ENCODE results near the gene DERA. TPM values are rescaled to one million over a fixed set of nuclear protein-coding genes. Genes with fewer than 3 reads are reported as not detected.
A peak's percentile ranks its signal among the peaks of the same experiment; 100 is the strongest.

The DERA gene
- total RNA-seq, 1 donor = 47.4 TPM

DNA sequence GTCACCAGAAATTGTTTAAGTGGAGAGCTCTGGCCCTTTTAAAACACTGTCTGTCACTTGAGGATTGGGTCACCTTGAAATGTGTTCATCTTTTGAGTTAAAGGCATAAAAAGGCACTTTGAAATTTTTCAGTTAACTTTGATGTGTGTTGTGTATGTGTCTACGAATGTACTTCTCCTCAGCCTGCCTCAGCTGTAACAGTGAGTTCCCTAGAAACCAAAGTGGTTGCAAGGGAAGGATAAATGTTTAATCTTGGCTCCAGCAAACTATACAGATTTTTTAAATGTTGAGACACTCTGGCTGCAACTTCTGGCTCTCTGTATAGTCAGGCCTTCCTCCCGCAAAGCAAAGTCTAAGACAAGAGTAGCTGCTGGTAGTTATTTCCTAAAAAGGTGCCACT is 8.3 kb downstream of the DERA start:
- peaks cover 51% of the 10 kb centered on the region for H3K79me2 ChIP-seq (ENCODE audit: insufficient read depth, low read length)
- no peaks in the 10 kb centered on the region for H4K20me1 ChIP-seq (ENCODE audit: insufficient read depth, low read length)
- no peak overlapping the region for H3K4me2 ChIP-seq (ENCODE audit: insufficient read depth, low read length)

DNA sequence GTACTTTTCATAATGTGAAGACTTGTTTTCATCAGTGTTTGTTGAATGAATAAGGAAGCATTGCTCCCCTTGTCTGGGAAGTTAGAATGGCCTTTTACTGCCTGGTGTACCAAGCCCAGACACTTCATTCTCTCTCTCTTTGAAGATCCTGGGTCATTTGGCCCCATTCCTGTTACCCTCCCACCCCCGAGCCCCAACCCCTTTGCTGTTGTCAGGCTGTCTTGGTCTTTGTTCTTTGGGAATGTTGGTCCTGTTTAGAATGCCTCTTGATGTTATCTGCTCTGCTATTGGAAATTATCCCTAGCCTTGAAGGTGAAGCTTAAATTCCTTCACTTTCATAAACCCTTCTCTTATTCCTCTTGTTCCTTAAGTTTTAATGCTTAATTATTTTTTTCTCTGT is 13.8 kb downstream of the DERA start:
- TF ChIP-seq, protein P1, sequence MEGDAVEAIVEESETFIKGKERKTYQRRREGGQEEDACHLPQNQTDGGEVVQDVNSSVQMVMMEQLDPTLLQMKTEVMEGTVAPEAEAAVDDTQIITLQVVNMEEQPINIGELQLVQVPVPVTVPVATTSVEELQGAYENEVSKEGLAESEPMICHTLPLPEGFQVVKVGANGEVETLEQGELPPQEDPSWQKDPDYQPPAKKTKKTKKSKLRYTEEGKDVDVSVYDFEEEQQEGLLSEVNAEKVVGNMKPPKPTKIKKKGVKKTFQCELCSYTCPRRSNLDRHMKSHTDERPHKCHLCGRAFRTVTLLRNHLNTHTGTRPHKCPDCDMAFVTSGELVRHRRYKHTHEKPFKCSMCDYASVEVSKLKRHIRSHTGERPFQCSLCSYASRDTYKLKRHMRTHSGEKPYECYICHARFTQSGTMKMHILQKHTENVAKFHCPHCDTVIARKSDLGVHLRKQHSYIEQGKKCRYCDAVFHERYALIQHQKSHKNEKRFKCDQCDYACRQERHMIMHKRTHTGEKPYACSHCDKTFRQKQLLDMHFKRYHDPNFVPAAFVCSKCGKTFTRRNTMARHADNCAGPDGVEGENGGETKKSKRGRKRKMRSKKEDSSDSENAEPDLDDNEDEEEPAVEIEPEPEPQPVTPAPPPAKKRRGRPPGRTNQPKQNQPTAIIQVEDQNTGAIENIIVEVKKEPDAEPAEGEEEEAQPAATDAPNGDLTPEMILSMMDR (IDR thresholded peaks at IDR 0.05; ENCODE audit: extremely low read depth, low read depth, low read length) = no peak

More for the DNA sequence above, 8.3 kb downstream of the DERA start:
- no peaks in the 10 kb centered on the region for H3K27me3 ChIP-seq (ENCODE audit: insufficient read depth, low read length)
- no peaks in the 10 kb centered on the region for H3K9me3 ChIP-seq (ENCODE audit: low read depth, low read length)
- no peaks in the 10 kb centered on the region for H3K4me1 ChIP-seq (ENCODE audit: insufficient read depth, low read length)
- H3K36me3 ChIP-seq (ENCODE audit: insufficient read depth, low read length) = peaks cover 5% of the 10 kb centered on the region
- H3K27ac ChIP-seq (ENCODE audit: low read depth, low read length) = no peak overlapping the region
- TF ChIP-seq, protein P1 (IDR thresholded peaks at IDR 0.05; ENCODE audit: extremely low read depth, low read depth, low read length) = no peak
- no peak overlapping the region for H3K4me3 ChIP-seq (ENCODE audit: insufficient read depth, low read length)
- DNase-seq (ENCODE audit: insufficient read length, low spot score, missing footprints) = no peak
- no peak overlapping the region for H2AFZ ChIP-seq (ENCODE audit: low read length)

DNA sequence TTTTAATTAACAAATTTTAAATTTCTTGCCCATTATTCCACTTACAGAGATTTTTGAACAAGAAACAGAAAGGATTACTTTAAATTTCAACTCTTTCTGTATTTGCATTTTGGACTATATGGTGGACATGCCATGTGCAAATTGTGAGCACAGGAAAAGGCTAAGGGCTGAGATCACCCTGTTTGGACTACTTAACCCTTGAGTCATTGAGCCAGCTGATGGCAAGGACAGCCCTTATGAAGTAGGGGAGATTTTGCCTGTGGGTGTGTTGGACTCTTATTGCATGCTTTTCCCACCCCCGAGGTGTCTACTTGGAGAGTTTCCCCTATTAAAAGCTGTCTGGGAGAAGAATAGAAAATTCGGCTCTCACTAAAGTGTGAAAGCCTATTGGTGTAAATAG is 17.2 kb downstream of the DERA start:
- Histone ChIP-seq H2AFZ (ENCODE audit: low read length) (peak overlapping the region; percentile 8), H3K4me1 (ENCODE audit: insufficient read depth, low read length) (peaks cover 34% of the 10 kb centered on the region), H4K20me1 (ENCODE audit: insufficient read depth, low read length) (no peaks in the 10 kb centered on the region), H3K27ac (ENCODE audit: low read depth, low read length) (peak overlapping the region; percentile 79), H3K27me3 (ENCODE audit: insufficient read depth, low read length) (no peaks in the 10 kb centered on the region), H3K9me3 (ENCODE audit: low read depth, low read length) (no peaks in the 10 kb centered on the region), H3K4me2 (ENCODE audit: insufficient read depth, low read length) (peak overlapping the region; percentile 66), H3K36me3 (ENCODE audit: insufficient read depth, low read length) (no peaks in the 10 kb centered on the region), H3K4me3 (ENCODE audit: insufficient read depth, low read length) (peak overlapping the region; percentile 31), H3K79me2 (ENCODE audit: insufficient read depth, low read length) (peaks cover 40% of the 10 kb centered on the region)
- DNase-seq (ENCODE audit: insufficient read length, low spot score, missing footprints) = peak; percentile 82
- TF ChIP-seq, protein P1 (IDR thresholded peaks at IDR 0.05; ENCODE audit: extremely low read depth, low read depth, low read length) = no peak

More for the DNA sequence above, 13.8 kb downstream of the DERA start:
- no peak overlapping the region for H3K4me3 ChIP-seq (ENCODE audit: insufficient read depth, low read length)
- peaks cover 47% of the 10 kb centered on the region for H3K79me2 ChIP-seq (ENCODE audit: insufficient read depth, low read length)
- H4K20me1 ChIP-seq (ENCODE audit: insufficient read depth, low read length) = no peaks in the 10 kb centered on the region
- no peaks in the 10 kb centered on the region for H3K36me3 ChIP-seq (ENCODE audit: insufficient read depth, low read length)
- no peaks in the 10 kb centered on the region for H3K9me3 ChIP-seq (ENCODE audit: low read depth, low read length)
- no peak overlapping the region for H3K4me2 ChIP-seq (ENCODE audit: insufficient read depth, low read length)
- DNase-seq (ENCODE audit: insufficient read length, low spot score, missing footprints) = no peak
- H2AFZ ChIP-seq (ENCODE audit: low read length) = no peak overlapping the region
- H3K27me3 ChIP-seq (ENCODE audit: insufficient read depth, low read length) = no peaks in the 10 kb centered on the region
- no peak overlapping the region for H3K27ac ChIP-seq (ENCODE audit: low read depth, low read length)
- peaks cover 22% of the 10 kb centered on the region for H3K4me1 ChIP-seq (ENCODE audit: insufficient read depth, low read length)

DNA sequence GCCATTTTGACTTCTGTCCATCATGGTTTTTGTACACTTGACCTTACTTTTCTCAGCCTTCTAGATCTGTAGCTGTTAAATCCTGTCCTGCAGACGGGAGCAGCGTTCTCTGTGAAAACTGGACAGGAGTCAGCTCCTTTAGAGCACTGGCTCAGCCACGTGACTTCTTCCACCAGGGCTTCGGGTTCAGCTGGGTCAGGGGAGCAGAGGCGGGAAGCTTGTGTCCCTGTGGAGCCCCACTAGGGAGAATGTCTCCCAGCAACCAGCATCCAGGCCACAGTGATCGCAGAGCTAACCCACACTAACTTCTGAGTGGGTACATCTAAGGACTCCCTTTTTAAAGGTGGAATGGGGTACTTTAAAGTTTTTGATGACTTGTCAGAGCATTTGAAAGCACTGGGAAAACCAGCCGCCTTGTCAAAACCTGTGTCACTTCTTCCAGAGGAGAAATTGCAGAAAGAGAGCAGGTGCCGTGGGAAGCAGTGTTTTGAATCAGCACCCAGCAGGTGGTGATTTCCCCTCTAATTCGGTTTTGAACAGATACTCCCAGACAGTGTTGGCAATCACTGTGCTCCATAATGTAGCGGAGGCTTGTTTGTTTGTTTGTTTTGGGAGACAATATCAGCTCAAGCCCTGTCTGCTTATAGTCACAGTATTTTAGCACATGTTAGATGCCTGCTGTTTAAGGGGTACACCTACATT is 17.9 kb downstream of the DERA start:
- TF ChIP-seq, protein P1 (IDR thresholded peaks at IDR 0.05; ENCODE audit: extremely low read depth, low read depth, low read length) = no peak
- DNase-seq (ENCODE audit: insufficient read length, low spot score, missing footprints) = peak; percentile 62
- peaks cover 40% of the 10 kb centered on the region for H3K4me1 ChIP-seq (ENCODE audit: insufficient read depth, low read length)
- H3K4me3 ChIP-seq (ENCODE audit: insufficient read depth, low read length) = no peak overlapping the region
- H3K36me3 ChIP-seq (ENCODE audit: insufficient read depth, low read length) = no peaks in the 10 kb centered on the region
- no peaks in the 10 kb centered on the region for H3K27me3 ChIP-seq (ENCODE audit: insufficient read depth, low read length)
- no peaks in the 10 kb centered on the region for H3K9me3 ChIP-seq (ENCODE audit: low read depth, low read length)
- H4K20me1 ChIP-seq (ENCODE audit: insufficient read depth, low read length) = no peaks in the 10 kb centered on the region
- peak overlapping the region; percentile 8 for H2AFZ ChIP-seq (ENCODE audit: low read length)
- peak overlapping the region; percentile 79 for H3K27ac ChIP-seq (ENCODE audit: low read depth, low read length)
- H3K4me2 ChIP-seq (ENCODE audit: insufficient read depth, low read length) = peak overlapping the region; percentile 66
- H3K79me2 ChIP-seq (ENCODE audit: insufficient read depth, low read length) = peaks cover 42% of the 10 kb centered on the region
